Stimulated activated CD8-positive, alpha-beta memory T cell treated with anti-CD3 and anti-CD28 coated beads, Interleukin-12 subunit alpha, Interleukin-12 subunit beta, amount 100 ng/mL, for 24 hours (primary cell): ENCODE measurements around the gene RNU4-1.
"Not testable (repeated sequence)": the region's sequence is repeated elsewhere in the genome, so short reads cannot be mapped to it uniquely, and the experiment has no call there.

Experiments
- DNase-seq: peaks from one replicate; pipeline ENCODE4 v3.0.0-alpha.2; 2020; ENCODE audit errors: extremely low read depth

Gene RNU4-1

GRCh38 chr12:120258323-120258896 is 34.6 kb downstream of the RNU4-1 start:
- DNase-seq: no peak

- no peak for DNase-seq
Observed at GRCh38 chr12:120257041-120257821, 35.8 kb downstream of the RNU4-1 start.

- no peak for DNase-seq
Observed at GRCh38 chr12:120254809-120255208, 38.2 kb downstream of the RNU4-1 start.

GRCh38 chr12:120253313-120253712 is 39.7 kb downstream of the RNU4-1 start:
- not testable (repeated sequence) for DNase-seq

- DNase-seq: peak; percentile 52
Observed at GRCh38 chr12:120252071-120252906, 40.7 kb downstream of the RNU4-1 start.

GRCh38 chr12:120251364-120252070 is 41.5 kb downstream of the RNU4-1 start:
- not testable (repeated sequence) for DNase-seq

- no peak for DNase-seq
Observed at GRCh38 chr12:120249875-120250795, 42.9 kb downstream of the RNU4-1 start.

DNA sequence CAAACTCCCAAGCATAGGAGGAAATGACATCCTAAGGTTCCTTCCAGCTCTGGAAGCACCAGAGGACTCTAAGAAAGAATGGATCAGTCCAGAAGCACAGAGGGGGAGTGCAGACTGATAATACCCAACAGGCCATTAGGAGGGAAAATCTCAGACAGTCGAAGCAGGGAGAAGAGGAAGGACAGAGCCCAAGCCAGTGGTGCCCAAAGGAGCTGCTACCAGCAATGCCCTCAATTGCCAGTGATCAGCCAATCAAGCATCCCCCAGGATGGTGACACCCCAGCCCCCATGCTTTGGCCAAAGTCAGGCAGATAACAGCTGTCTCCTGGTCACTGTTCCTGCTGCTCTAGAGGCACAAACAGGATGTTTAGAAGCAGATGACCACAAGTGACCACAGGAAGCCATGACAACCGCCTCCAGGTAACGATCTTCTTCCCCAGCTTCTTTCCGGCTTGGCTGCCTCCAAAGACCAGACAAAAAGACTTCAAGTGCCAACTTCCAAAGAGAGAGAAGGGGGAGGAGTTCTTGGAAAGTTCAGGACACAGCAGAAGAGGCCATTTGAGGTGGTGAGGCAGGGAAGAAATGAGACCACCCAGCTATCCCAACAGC is 43.7 kb downstream of the RNU4-1 start:
- DNase-seq: no peak

DNA sequence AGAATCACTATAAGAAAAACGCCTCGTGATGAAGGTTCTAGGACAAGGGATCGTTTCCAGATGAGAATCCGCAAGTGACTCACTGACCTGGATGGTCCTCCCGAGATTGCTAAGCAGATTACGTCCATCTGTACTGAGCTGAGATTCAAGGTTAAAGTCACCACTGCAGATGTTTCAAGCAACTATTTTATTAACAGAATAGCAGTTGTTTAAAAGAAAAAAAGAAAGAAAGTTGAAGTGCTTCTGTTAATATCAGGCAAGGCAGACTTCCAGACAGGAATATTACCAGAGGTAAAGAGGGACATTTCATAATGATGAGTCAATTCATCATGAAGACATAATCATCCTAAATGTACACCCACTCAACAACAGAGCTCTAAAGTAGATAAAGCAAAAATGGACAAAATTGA is 45.4 kb downstream of the RNU4-1 start:
- DNase-seq: no peak

GRCh38 chr12:120247183-120247582 is 45.9 kb downstream of the RNU4-1 start:
- DNase-seq: no peak

DNA sequence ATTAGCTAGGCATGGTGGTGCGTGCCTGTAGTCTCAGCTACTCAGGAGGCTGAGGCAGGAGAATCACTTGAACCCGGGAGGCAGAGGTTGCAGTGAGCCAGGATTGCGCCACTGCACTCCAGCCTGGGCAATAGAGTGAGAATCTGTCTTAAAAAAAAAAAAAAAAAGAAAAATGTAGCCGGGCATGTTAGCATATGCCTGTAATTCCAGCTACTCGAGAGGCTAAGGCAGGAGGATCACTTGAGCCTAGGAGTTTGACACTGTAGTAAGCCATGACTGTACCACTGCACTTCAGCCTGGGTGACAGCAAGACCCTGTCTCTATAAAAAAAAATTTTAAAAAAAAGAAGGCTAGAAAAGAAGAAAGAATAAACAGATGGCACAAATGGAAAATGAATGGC is 46.3 kb downstream of the RNU4-1 start:
- DNase-seq: not testable (repeated sequence)
